ENCODE data around the gene PRKN. TPM values are rescaled to one million over a fixed set of nuclear protein-coding genes. Genes with fewer than 3 reads are reported as not detected.

The PRKN gene
- total and polyA plus RNA-seq, 9 of the 15 experiments (the other 6 are each of a cell fraction or from before 2014, with no cell fraction given), result 0.03 to 0.96 (median 0.15) TPM; not detected in 2

DNA sequence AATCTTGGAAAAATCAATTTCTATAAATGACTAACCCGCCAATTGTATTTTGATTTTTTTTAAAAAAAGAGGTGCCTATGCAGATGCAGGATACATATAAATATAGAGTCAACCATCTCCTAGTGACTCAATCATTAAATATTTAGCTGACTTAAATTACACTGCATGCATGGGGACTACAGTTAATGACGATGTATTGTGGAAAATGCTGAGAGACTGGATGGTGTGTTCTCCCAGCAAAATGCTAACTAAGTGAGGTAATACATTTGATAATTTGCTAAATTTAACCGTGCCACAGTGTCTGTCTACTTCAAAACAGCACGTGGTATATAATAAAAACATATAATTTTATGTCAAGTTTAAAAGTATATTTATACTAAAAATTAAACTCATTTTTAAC lies 341.6 kb downstream of the PRKN start:
- Histone ChIP-seq H3K27ac (ENCODE audit: extremely low read depth, low read depth, low read length) (no peak overlapping the region), H4K20me1 (replicated peaks; ENCODE audit: control insufficient read depth, insufficient read depth, low read length) (no peaks in the 10 kb centered on the region), H3K79me2 (ENCODE audit: control insufficient read depth, insufficient read depth, low read length) (no peaks in the 10 kb centered on the region), H3K4me1 (replicated peaks in 1 of 2; ENCODE audit: control insufficient read depth in 2 of 2, insufficient read depth in 2 of 2, low read length in 2 of 2) (no peaks in the 10 kb centered on the region), H3K9me1 (ENCODE audit: control insufficient read depth, insufficient read depth, low read length) (no peaks in the 10 kb centered on the region), H3K9ac (ENCODE audit: insufficient read depth in 1 of 2, low read depth in 2 of 2, low read length in 2 of 2) (no peak overlapping the region), H3K4me2 (ENCODE audit: insufficient read depth, low read length) (no peak overlapping the region), H3K9me3 (replicated peaks; ENCODE audit: control insufficient read depth, insufficient read depth, low read depth, low read length) (no peaks in the 10 kb centered on the region; the same call in 1 of the 2 replicates), H3K36me3 (ENCODE audit: control insufficient read depth, insufficient read depth, low read length) (no peaks in the 10 kb centered on the region), H3K27me3 (ENCODE audit: control insufficient read depth in 2 of 2, insufficient read depth in 2 of 2, low read length in 2 of 2) (no peaks in the 10 kb centered on the region), H2AFZ (ENCODE audit: low read depth, low read length) (no peak overlapping the region), H3K4me3 (no peak overlapping the region)
- ATAC-seq, result no peak
- 1% methylated on average over 4 of the region's 4 CpGs for WGBS (ENCODE audit: insufficient coverage, low coverage, missing lambda C conversion rate)
- TF ChIP-seq SRSF9 (IDR thresholded peaks at IDR 0.05; ENCODE audit: borderline replicate concordance, low read depth, low read length) (no peak), ZNF77 (CRISPR knock-in tag; IDR thresholded peaks at IDR 0.05) (no peak), DDX20 (tag; IDR thresholded peaks at IDR 0.05; ENCODE audit: low read depth) (no peak), NBN (IDR thresholded peaks at IDR 0.05; ENCODE audit: low read depth) (no peak), ZNF699 (CRISPR knock-in tag; IDR thresholded peaks at IDR 0.05; ENCODE audit: insufficient replicate concordance) (no peak), CC2D1A (IDR thresholded peaks at IDR 0.05) (no peak), ZNF175 (CRISPR knock-in tag; IDR thresholded peaks at IDR 0.05; ENCODE audit: low read depth) (no peak), ARID1B (IDR thresholded peaks at IDR 0.05) (no peak), POLR2H (tag; IDR thresholded peaks at IDR 0.05; ENCODE audit: low read depth) (no peak), STAT5B (CRISPR knock-in tag; IDR thresholded peaks at IDR 0.05) (no peak), JUN (IDR thresholded peaks at IDR 0.05; ENCODE audit: borderline replicate concordance, low read depth, low read length) (no peak), JUN (CRISPR knock-in tag; IDR thresholded peaks at IDR 0.05; ENCODE audit: borderline replicate concordance) (no peak)
- TF ChIP-seq, protein P1, sequence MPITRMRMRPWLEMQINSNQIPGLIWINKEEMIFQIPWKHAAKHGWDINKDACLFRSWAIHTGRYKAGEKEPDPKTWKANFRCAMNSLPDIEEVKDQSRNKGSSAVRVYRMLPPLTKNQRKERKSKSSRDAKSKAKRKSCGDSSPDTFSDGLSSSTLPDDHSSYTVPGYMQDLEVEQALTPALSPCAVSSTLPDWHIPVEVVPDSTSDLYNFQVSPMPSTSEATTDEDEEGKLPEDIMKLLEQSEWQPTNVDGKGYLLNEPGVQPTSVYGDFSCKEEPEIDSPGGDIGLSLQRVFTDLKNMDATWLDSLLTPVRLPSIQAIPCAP (CRISPR knock-in tag; IDR thresholded peaks at IDR 0.05; ENCODE audit: borderline replicate concordance), result no peak
- TF ChIP-seq, protein P2, sequence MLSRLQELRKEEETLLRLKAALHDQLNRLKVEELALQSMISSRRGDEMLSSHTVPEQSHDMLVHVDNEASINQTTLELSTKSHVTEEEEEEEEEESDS (CRISPR knock-in tag; IDR thresholded peaks at IDR 0.05), result no peak
- intact Hi-C loops (cut with micrococcal nuclease), result no loop called here
- POLR2A ChIA-PET, result no interaction called here
- CTCF ChIA-PET (ENCODE audit: low intra/inter-chr PET ratio), result no interaction called here
- DNase-seq (ENCODE audit: extremely low read depth in 1 of 4, low spot score in 3 of 4), result no peak
- BruUV-seq (replicated peaks), result no TSS peak
- in situ Hi-C loops (cut with MboI), result no loop called here
- no peak for FAIRE-seq
